H1 (cell line): ENCODE data around the gene CCDC91. TPM values are rescaled to one million over a fixed set of nuclear protein-coding genes. Genes with fewer than 3 reads are reported as not detected.
A peak's percentile ranks its signal among the peaks of the same experiment; 100 is the strongest.

Experiments
- CTCF ChIA-PET: fragments of 300-600 bp; sonication (Branson Sonifier 250); formaldehyde crosslinking; loops from one replicate; lab custom pipeline; 2021; ENCODE audit not compliant: partially characterized antibody; lab: Charles Lee
- POLR2A ChIA-PET: fragments of 300-600 bp; sonication (Branson Sonifier 250); formaldehyde crosslinking; loops from one replicate; lab custom pipeline; 2021; ENCODE audit warnings: inconsistent platforms; ENCODE audit not compliant: partially characterized antibody; lab: Charles Lee
- DNase-seq, 2 experiments: peaks; one replicate each; pipeline versions ENCODE4 v3.0.0 to v3.0.0-alpha.2; 2010 to 2022; ENCODE audit warnings: low spot score in 2 of 2, low read depth in 1 of 2, mixed read lengths in 1 of 2
- FAIRE-seq: peaks from 2 replicates; lab custom pipeline; 2011; peaks lifted over from hg19 to GRCh38; lab: Jason Lieb, UNC
- H2AFZ ChIP-seq: 2 replicates; pipeline ENCODE4 v1.8.1; 2012; ENCODE audit warnings: low read length, inconsistent platforms
- H2AK5ac ChIP-seq: 2 replicates; pipeline ENCODE4 v1.6.1; 2013; ENCODE audit warnings: low read depth, low read length
- H2BK120ac ChIP-seq: replicated peaks from 2 replicates; pipeline ENCODE3; 2013; ENCODE audit warnings: low read depth, low read length, inconsistent platforms
- H2BK12ac ChIP-seq: 2 replicates; pipeline ENCODE4 v1.6.1; 2013; ENCODE audit warnings: low read depth, low read length
- H2BK15ac ChIP-seq: 2 replicates; pipeline ENCODE4 v1.6.1; 2013; ENCODE audit warnings: low read length
- H2BK20ac ChIP-seq: 2 replicates; pipeline ENCODE4 v1.6.1; 2013; ENCODE audit warnings: low read length
- H2BK5ac ChIP-seq: 2 replicates; pipeline ENCODE4 v1.6.1; 2013; ENCODE audit warnings: low read depth, low read length
- H3K14ac ChIP-seq: 2 replicates; pipeline ENCODE4 v1.6.1; 2013; ENCODE audit warnings: inconsistent platforms; ENCODE audit not compliant: insufficient read length
- H3K18ac ChIP-seq: 2 replicates; pipeline ENCODE4 v1.6.1; 2013; ENCODE audit warnings: low read length; ENCODE audit errors: extremely low read depth
- H3K23ac ChIP-seq: 2 replicates; pipeline ENCODE4 v1.6.1; 2013; ENCODE audit warnings: inconsistent platforms; ENCODE audit not compliant: insufficient read length
- H3K23me2 ChIP-seq: 2 replicates; pipeline ENCODE4 v1.6.1; 2013; ENCODE audit warnings: low read depth, low read length
- H3K27ac ChIP-seq: 2 replicates; pipeline ENCODE4 v1.6.1; 2011; ENCODE audit warnings: low read depth, low read length, inconsistent platforms
- H3K27me3 ChIP-seq, 4 experiments: replicated peaks in 1 of 4; 1 replicate in 1 of 4; 2 replicates in 3 of 4; pipeline versions ENCODE4 v1.6.1 to v1.8.1; 2011 to 2013; ENCODE audit warnings: low read length in 3 of 4, mild to moderate bottlenecking in 3 of 4, inconsistent platforms in 2 of 4, mixed read lengths in 2 of 4, moderate library complexity in 1 of 4; ENCODE audit not compliant: control insufficient read depth in 3 of 4, insufficient read depth in 3 of 4; ENCODE audit errors: extremely low read depth in 1 of 4
- H3K36me3 ChIP-seq, 4 experiments: 2 replicates each; pipeline versions ENCODE4 v1.6.1 to v1.8.1; 2011 to 2013; ENCODE audit warnings: mild to moderate bottlenecking in 4 of 4, low read length in 3 of 4, moderate library complexity in 2 of 4, control low read depth in 1 of 4, inconsistent platforms in 1 of 4; ENCODE audit not compliant: insufficient read depth in 4 of 4, control insufficient read depth in 2 of 4
- H3K4ac ChIP-seq: replicated peaks from 2 replicates; pipeline ENCODE3; 2013; ENCODE audit warnings: low read length, low read depth, mixed read lengths, inconsistent platforms; ENCODE audit not compliant: insufficient read length
- H3K4me1 ChIP-seq, 4 experiments: replicated peaks in 1 of 4; 1 replicate in 1 of 4; 2 replicates in 3 of 4; pipeline versions ENCODE4 v1.6.1 to v1.8.1; 2011 to 2013; ENCODE audit warnings: low read length in 3 of 4, inconsistent platforms in 2 of 4, mixed read lengths in 1 of 4; ENCODE audit not compliant: insufficient read depth in 4 of 4, control insufficient read depth in 3 of 4
- H3K4me2 ChIP-seq, 2 experiments: 2 replicates each; pipeline versions ENCODE4 v1.6.1 to v1.8.1; 2011 to 2013; ENCODE audit warnings: low read depth in 2 of 2, low read length in 2 of 2, control low read depth in 1 of 2, inconsistent platforms in 1 of 2, mild to moderate bottlenecking in 1 of 2; ENCODE audit not compliant: insufficient read depth in 1 of 2
- H3K4me3 ChIP-seq, 4 experiments: fragments of 200-600, 300-600 bp in 1 of 4; sonication (generic), shearing (Covaris generic), sonication (Bioruptor Twin) in 1 of 4; 2 replicates each; pipeline versions ENCODE4 v1.5.1 to v1.8.1; 2011 to 2016; ENCODE audit warnings: low read length in 4 of 4, low read depth in 3 of 4, control low read depth in 2 of 4, inconsistent platforms in 2 of 4, mild to moderate bottlenecking in 2 of 4, mixed read lengths in 1 of 4, moderate library complexity in 1 of 4; ENCODE audit not compliant: insufficient read depth in 2 of 4; ENCODE audit errors: extremely low read depth in 1 of 4
- H3K56ac ChIP-seq: replicated peaks from 2 replicates; pipeline ENCODE3; 2013; ENCODE audit warnings: low read depth, mild to moderate bottlenecking, mixed read lengths, low read length, inconsistent platforms; ENCODE audit not compliant: insufficient read length
- H3K79me1 ChIP-seq: 2 replicates; pipeline ENCODE4 v1.6.1; 2013; ENCODE audit warnings: low read depth, low read length, control low read depth
- H3K79me2 ChIP-seq, 2 experiments: 2 replicates each; pipeline versions ENCODE4 v1.6.1 to v1.8.1; 2012 to 2013; ENCODE audit warnings: low read length in 2 of 2, mild to moderate bottlenecking in 2 of 2, inconsistent platforms in 1 of 2; ENCODE audit not compliant: insufficient read depth in 2 of 2, control insufficient read depth in 1 of 2
- H3K9ac ChIP-seq, 4 experiments: replicated peaks in 1 of 4; 1 replicate in 1 of 4; 2 replicates in 3 of 4; pipeline versions ENCODE4 v1.6.1 to v1.8.1; 2011 to 2013; ENCODE audit warnings: low read depth in 3 of 4, low read length in 3 of 4, control low read depth in 2 of 4, mild to moderate bottlenecking in 2 of 4, moderate library complexity in 2 of 4, inconsistent platforms in 1 of 4; ENCODE audit errors: extremely low read depth in 1 of 4
- H3K9me3 ChIP-seq, 2 experiments: 2 replicates each; pipeline versions ENCODE4 v1.6.1 to v1.8.1; 2012 to 2013; ENCODE audit warnings: mild to moderate bottlenecking in 2 of 2, moderate library complexity in 2 of 2, control low read depth in 1 of 2, inconsistent platforms in 1 of 2, low read depth in 1 of 2, low read length in 1 of 2, mixed read lengths in 1 of 2; ENCODE audit not compliant: insufficient read depth in 2 of 2
- H4K20me1 ChIP-seq, 2 experiments: replicated peaks in 1 of 2; 2 replicates each; pipeline versions ENCODE3 to v1.8.1; 2011 to 2013; ENCODE audit warnings: inconsistent platforms in 2 of 2, low read length in 2 of 2, mild to moderate bottlenecking in 1 of 2; ENCODE audit not compliant: insufficient read depth in 2 of 2, control insufficient read depth in 1 of 2
- H4K5ac ChIP-seq: 2 replicates; pipeline ENCODE4 v1.6.1; 2013; ENCODE audit warnings: low read length, low read depth, mixed read lengths, inconsistent platforms; ENCODE audit not compliant: insufficient read length
- H4K8ac ChIP-seq: 2 replicates; pipeline ENCODE4 v1.8.0; 2013; ENCODE audit warnings: mild to moderate bottlenecking, moderate library complexity, low read length, inconsistent platforms; ENCODE audit not compliant: insufficient read depth; ENCODE audit errors: extremely low read depth
- H4K91ac ChIP-seq: replicated peaks from 2 replicates; pipeline ENCODE3; 2013; ENCODE audit warnings: low read length, mixed read lengths, inconsistent platforms; ENCODE audit not compliant: insufficient read length
- BRCA1 ChIP-seq: IDR thresholded peaks from 2 replicates; pipeline ENCODE4 v1.6.1; 2012; ENCODE audit warnings: low read depth, low read length, improper control_type of control experiment
- KDM1A ChIP-seq: fragments of 200-600, 300-600 bp; sonication (generic); IDR thresholded peaks from 2 replicates; pipeline ENCODE4 v1.7.1; 2016; ENCODE audit warnings: mild to moderate bottlenecking, low read length, borderline replicate concordance
- WGBS, 2 experiments: shearing (Covaris generic) in 1 of 2; methylation state at CpG; one replicate each; pipeline versions ENCODE4 v1.1.6 to v1.1.7; 2013 to 2015; ENCODE audit warnings: low lambda C conversion rate in 2 of 2, mixed read lengths in 2 of 2, inconsistent platforms in 1 of 2, low coverage in 1 of 2, missing lambda C conversion rate in 1 of 2; ENCODE audit not compliant: insufficient replicate concordance in 2 of 2, insufficient coverage in 1 of 2, insufficient read length in 1 of 2; ENCODE audit errors: extremely low coverage in 1 of 2, missing lambda C conversion rate in 1 of 2; 5-methylcytosine and 5-hydroxymethylcytosine counted together
- polyA plus RNA-seq, 7 experiments: library from polyadenylated mRNA; depleted of rRNA in 3 of 7; stranded (reverse) in 5 of 7; unstranded in 2 of 7; fragments of >200 nt in 5 of 7; fragments of 200-250 nt in 2 of 7; gene quantifications; 1 replicate in 5 of 7; 2 replicates in 1 of 7; 4 replicates in 1 of 7; pipeline versions ENCODE4 v1.2.1 to v1.2.3, GENCODE V29; 2011 to 2013; ENCODE audit warnings: missing spikeins in 2 of 7, mixed read lengths in 2 of 7
- total RNA-seq: library from RNA; stranded (reverse); fragmentation: NEBNext Ultra II Directional; extraction: Animal tissue kit (Norgen Biotek cat#: 25700); gene quantifications from 2 replicates; pipeline ENCODE4 v1.2.1, GENCODE V29; 2021

CCDC91 gene
- total and polyA plus RNA-seq, 2 of the 8 experiments (the other 6 are each of a cell fraction or from before 2014, with no cell fraction given): 8.6 to 23.1 TPM

DNA sequence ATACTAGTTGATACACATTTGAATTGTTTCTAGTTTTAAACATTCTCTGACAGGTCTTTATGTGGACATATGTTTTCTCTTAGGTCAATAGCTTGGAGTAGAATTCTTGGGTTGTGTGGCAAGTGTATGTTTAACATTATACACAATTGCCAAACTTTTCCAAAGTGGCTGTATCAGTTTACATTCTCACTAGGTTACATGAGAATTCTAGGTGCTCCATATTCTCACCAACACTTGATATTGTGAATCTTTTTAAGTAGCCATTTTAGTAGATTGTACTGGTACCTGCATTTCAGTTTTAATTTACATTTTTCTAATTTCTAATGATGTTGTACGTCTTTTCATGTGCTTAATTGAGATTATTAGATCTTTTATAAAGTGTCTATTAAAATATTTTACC lies 28.6 kb downstream of the CCDC91 start:
- Histone ChIP-seq H3K36me3 (no peaks in the 10 kb centered on the region; a peak in 1 of 8 replicates), H3K9me3 (peaks cover 0 to 7% of the 10 kb centered on the region in 2 experiments; a peak in 2 of 4 replicates), H2AFZ (no peak overlapping the region), H3K18ac (no peak overlapping the region), H2AK5ac (no peak overlapping the region), H4K8ac (no peak overlapping the region), H2BK120ac (no peak overlapping the region), H4K91ac (no peak overlapping the region), H3K14ac (no peak overlapping the region), H2BK12ac (no peak overlapping the region), H3K9ac (no peak overlapping the region), H2BK20ac (no peak overlapping the region), H3K4me1 (peaks cover 0 to 8% (median 2%) of the 10 kb centered on the region in 4 experiments; a peak in 3 of 7 replicates), H3K56ac (no peak overlapping the region), H2BK5ac (no peak overlapping the region), H3K23me2 (no peaks in the 10 kb centered on the region; the same call in 1 of the 2 replicates), H3K4me3 (no peak overlapping the region), H3K79me2 (peaks cover 0 to 91% of the 10 kb centered on the region in 2 experiments; a peak in 2 of 4 replicates), H3K4me2 (no peak overlapping the region), H3K27me3 (no peaks in the 10 kb centered on the region), H4K20me1 (no peaks in the 10 kb centered on the region), H2BK15ac (no peak overlapping the region), H3K23ac (no peak overlapping the region), H3K27ac (no peak overlapping the region), H4K5ac (no peak overlapping the region), H3K79me1 (no peaks in the 10 kb centered on the region; the same call in 1 of the 2 replicates), H3K4ac (no peak overlapping the region)
- POLR2A ChIA-PET: no interaction called here
- no peak for DNase-seq
- CTCF ChIA-PET: no interaction called here
- no peak for FAIRE-seq
- 42% methylated on average over 1 of the region's 1 CpG; no CpG with 5 or more reads in 1 of the 2 experiments for WGBS, 2 experiments
- TF ChIP-seq BRCA1: no peak
- TF ChIP-seq KDM1A: 0 out of 2 replicates have a peak, but pooled peaks have one; percentile 46
